ENCODE data around the gene BORCS8. TPM values are rescaled to one million over a fixed set of nuclear protein-coding genes. Genes with fewer than 3 reads are reported as not detected.
"Not testable (repeated sequence)": the region's sequence is repeated elsewhere in the genome, so short reads cannot be mapped to it uniquely, and the experiment has no call there.

The BORCS8 gene
- total RNA-seq, 2 experiments from 2014 or later = 28.5 to 29.0 TPM

- DNase-seq = no peak
- ChIA-PET CTCF (no interaction called here), POLR2A (no interaction called here)
- H3K27ac Mint-ChIP-seq = no peak overlapping the region
- H3K9me3 Mint-ChIP-seq = no peaks in the 10 kb centered on the region
- no peaks in the 10 kb centered on the region for H3K4me1 Mint-ChIP-seq
- H3K27me3 Mint-ChIP-seq = no peaks in the 10 kb centered on the region
- no peak overlapping the region for H3K4me3 Mint-ChIP-seq
- peaks cover 3% of the 10 kb centered on the region for H3K36me3 Mint-ChIP-seq (ENCODE audit: low read depth)
These were observed 40.5 kb downstream of the BORCS8 start for GRCh38 chr19:19151418-19151817.

DNA sequence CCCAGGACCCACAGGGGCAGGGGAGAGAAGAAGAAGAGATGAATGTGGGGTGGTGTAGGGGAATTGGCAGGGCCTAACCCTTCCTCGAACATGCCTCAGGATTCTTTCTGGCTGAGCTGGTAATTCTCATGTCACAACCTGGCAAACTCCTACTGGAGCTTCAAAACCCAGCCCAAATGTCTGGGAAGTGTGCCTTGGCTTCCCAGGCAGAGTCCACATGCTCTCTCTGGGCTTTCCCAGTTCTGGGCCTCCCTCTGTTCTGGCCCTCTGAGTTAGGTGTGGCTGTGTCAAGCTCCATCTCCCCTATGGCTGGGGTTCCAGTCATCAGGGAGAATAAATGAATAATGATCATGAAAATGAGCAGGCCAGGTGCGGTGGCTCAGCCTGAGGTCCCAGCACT lies 42.5 kb downstream of the BORCS8 start:
- Mint-ChIP-seq H3K27me3 (no peaks in the 10 kb centered on the region), H3K4me1 (no peaks in the 10 kb centered on the region)

DNA sequence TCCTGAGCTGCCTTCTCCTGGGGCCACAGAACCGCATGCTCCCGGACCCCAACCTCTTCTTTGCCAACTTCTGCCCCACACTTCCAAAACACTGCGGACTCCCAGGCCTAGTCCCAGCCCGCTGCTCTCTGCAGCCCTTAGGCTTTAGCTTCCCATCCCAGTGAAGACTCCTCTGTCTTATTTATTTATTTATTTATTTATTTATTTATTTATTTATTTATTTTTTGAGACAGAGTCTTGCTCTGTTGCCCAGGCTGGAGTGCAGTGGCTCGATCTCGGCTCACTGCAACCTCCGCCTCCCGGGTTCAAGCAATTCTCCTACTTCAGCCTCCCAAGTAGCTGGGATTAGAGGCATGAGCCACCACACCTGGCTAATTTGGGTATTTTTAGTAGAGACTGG lies 43.4 kb downstream of the BORCS8 start:
- not testable (repeated sequence) for H3K9me3 Mint-ChIP-seq; DNase-seq; H3K36me3 Mint-ChIP-seq (ENCODE audit: low read depth); H3K4me3 Mint-ChIP-seq; H3K4me1 Mint-ChIP-seq; H3K27me3 Mint-ChIP-seq; H3K27ac Mint-ChIP-seq
- CTCF ChIA-PET = interaction anchor here (1.8 to 4.1 kb wide), 2 partner anchors 9 to 27 kb away, joined by 11 to 23 read pairs; no protein-coding TSS in a partner anchor
- POLR2A ChIA-PET = interaction anchor here (0.6 kb wide), 1 partner anchor 43 kb away, joined by 3 read pairs; the partner anchor contains the start of genes BORCS8 and RFXANK

More for the DNA sequence above, 42.5 kb downstream of the BORCS8 start:
- no peak for DNase-seq
- ChIA-PET CTCF (interaction anchor here (0.7 to 4.1 kb wide), 2 partner anchors 8 to 25 kb away, joined by 3 to 23 read pairs; no protein-coding TSS in a partner anchor), POLR2A (no interaction called here)
- H3K27ac Mint-ChIP-seq = no peak overlapping the region
- H3K4me3 Mint-ChIP-seq = no peak overlapping the region
- no peaks in the 10 kb centered on the region for H3K9me3 Mint-ChIP-seq
- no peaks in the 10 kb centered on the region for H3K36me3 Mint-ChIP-seq (ENCODE audit: low read depth)

DNA sequence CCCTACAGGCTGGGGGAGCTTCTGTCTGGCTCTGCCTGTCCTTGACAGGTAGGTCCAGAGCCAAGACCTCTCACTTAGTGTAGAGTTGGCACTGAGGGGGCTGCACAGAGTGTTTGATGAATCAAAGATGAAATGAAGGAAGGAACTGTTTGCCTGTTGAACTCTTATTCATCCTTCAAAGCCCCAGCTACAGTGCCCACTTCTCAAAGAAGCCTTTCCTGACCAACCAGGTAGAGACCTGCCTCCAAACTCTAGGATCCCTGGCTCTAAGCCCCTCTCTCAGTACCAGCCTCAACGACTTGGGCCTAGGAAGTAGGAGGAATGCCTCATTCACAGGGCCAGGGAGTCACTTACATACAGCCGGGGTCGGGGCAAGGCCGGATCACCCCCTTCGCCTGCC lies 44.6 kb downstream of the BORCS8 start:
- CTCF ChIA-PET = interaction anchor here (1.4 to 4.1 kb wide), 4 partner anchors 10 to 168 kb away, joined by 3 to 23 read pairs (median 9); no protein-coding TSS in a partner anchor
- Mint-ChIP-seq H3K36me3 (ENCODE audit: low read depth) (no peaks in the 10 kb centered on the region), H3K4me3 (no peak overlapping the region), H3K4me1 (no peaks in the 10 kb centered on the region), H3K27ac (no peak overlapping the region), H3K27me3 (no peaks in the 10 kb centered on the region), H3K9me3 (no peaks in the 10 kb centered on the region)
- no peak for DNase-seq
- POLR2A ChIA-PET = no interaction called here

DNA sequence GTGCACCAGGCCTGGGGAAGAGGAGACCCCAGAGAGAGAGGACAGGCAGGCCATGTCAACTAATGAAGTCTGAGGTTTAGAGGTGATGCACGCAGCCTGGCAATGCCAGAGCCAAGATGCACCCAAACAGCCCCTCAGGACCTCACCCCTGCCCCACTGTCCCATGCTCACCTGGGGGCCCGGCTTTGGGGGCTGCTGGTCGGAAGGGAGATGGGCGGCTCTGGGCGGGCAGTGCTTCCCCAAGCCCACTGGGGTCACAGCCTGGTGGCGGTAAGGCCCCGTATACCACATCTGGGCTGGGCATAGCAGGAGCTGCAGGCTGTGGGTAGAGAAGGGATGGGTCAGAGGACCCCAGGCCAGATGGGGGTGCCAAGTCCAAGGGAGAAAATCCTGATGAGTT lies 45.1 kb downstream of the BORCS8 start:
- Mint-ChIP-seq H3K27ac (no peak overlapping the region), H3K4me1 (no peaks in the 10 kb centered on the region)
- CTCF ChIA-PET = interaction anchor here (1.4 to 4.1 kb wide), 5 partner anchors 11 to 169 kb away, joined by 3 to 23 read pairs (median 7); no protein-coding TSS in a partner anchor

GRCh38 chr19:19145684-19146608 lies 46.0 kb downstream of the BORCS8 start:
- CTCF ChIA-PET = interaction anchor here (0.6 to 4.1 kb wide), 12 partner anchors 11 to 149 kb away, joined by 3 to 23 read pairs (median 4); partner anchors contain the start of genes BORCS8, RFXANK and SLC25A42
- POLR2A ChIA-PET = interaction anchor here (1.0 to 1.1 kb wide), 2 partner anchors 29 to 345 kb away, joined by 3 read pairs; no protein-coding TSS in a partner anchor
- Mint-ChIP-seq H3K27me3 (no peaks in the 10 kb centered on the region), H3K4me1 (no peaks in the 10 kb centered on the region), H3K27ac (no peak overlapping the region), H3K9me3 (no peaks in the 10 kb centered on the region), H3K4me3 (no peak overlapping the region), H3K36me3 (ENCODE audit: low read depth) (no peaks in the 10 kb centered on the region)
- peak; percentile 89 for DNase-seq

More for the DNA sequence above, 45.1 kb downstream of the BORCS8 start:
- no peaks in the 10 kb centered on the region for H3K9me3 Mint-ChIP-seq
- no peaks in the 10 kb centered on the region for H3K36me3 Mint-ChIP-seq (ENCODE audit: low read depth)
- H3K27me3 Mint-ChIP-seq = no peaks in the 10 kb centered on the region
- H3K4me3 Mint-ChIP-seq = no peak overlapping the region
- DNase-seq = no peak
- POLR2A ChIA-PET = no interaction called here

DNA sequence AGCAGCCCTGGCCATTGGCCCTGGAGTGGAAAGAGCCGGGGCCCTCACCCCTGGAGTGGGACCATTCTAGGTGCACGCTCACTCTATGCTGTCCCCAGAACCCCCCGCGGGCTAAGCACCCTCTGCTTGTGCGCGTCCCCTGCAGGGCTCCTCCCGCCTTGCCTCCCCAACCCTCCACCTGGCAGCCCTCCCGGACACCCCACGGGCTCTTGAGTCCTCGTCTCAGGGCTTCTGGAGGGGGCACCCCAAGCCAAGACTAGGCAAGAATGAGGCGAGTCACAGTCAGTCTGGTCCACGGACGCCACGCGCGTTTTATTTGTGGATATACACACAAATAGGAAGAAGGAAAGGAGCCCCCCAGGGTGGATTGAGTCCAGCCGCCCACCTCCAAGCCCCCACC lies 46.7 kb downstream of the BORCS8 start:
- ChIA-PET POLR2A (interaction anchor here (1.0 to 1.1 kb wide), 2 partner anchors 29 to 345 kb away, joined by 3 read pairs; no protein-coding TSS in a partner anchor), CTCF (interaction anchor here (0.6 to 4.1 kb wide), 12 partner anchors 12 to 150 kb away, joined by 3 to 23 read pairs (median 4); partner anchors contain the start of genes BORCS8, RFXANK and SLC25A42)
- DNase-seq = no peak
- Mint-ChIP-seq H3K9me3 (no peaks in the 10 kb centered on the region), H3K4me1 (no peaks in the 10 kb centered on the region), H3K27ac (no peak overlapping the region), H3K36me3 (ENCODE audit: low read depth) (no peaks in the 10 kb centered on the region), H3K27me3 (no peaks in the 10 kb centered on the region), H3K4me3 (no peak overlapping the region)

GRCh38 chr19:19142347-19142746 lies 49.6 kb downstream of the BORCS8 start:
- Mint-ChIP-seq H3K4me3 (no peak overlapping the region), H3K36me3 (ENCODE audit: low read depth) (no peaks in the 10 kb centered on the region), H3K27me3 (no peaks in the 10 kb centered on the region), H3K9me3 (no peaks in the 10 kb centered on the region), H3K4me1 (peaks cover 22% of the 10 kb centered on the region), H3K27ac (no peak overlapping the region)
- POLR2A ChIA-PET = no interaction called here
- no peak for DNase-seq
- CTCF ChIA-PET = no interaction called here

DNA sequence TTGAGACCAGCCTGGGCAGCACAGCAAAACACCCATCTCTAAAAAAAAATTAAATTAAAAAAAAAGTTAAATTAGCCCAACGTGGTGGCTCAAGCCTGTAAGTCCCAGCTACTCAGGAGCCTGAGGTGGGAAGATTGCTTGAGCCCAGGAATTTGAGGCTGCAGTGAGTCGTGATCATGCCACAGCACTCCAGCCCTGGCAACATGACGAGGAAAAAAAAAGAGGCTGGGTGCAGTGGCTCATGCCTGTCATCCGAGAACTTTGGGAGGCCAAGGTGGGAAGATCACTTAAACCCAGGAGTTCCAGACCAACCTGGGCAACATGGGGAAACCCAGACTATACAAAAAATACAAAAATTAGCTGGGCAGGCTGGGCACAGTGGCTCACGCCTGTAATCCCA lies 51.5 kb downstream of the BORCS8 start:
- Mint-ChIP-seq H3K36me3 (ENCODE audit: low read depth) (no peaks in the 10 kb centered on the region), H3K27ac (no peak overlapping the region), H3K27me3 (no peaks in the 10 kb centered on the region), H3K4me1 (peaks cover 26% of the 10 kb centered on the region), H3K9me3 (no peaks in the 10 kb centered on the region), H3K4me3 (no peak overlapping the region)
- ChIA-PET POLR2A (no interaction called here), CTCF (interaction anchor here (0.9 kb wide), 1 partner anchor 350 kb away, joined by 3 read pairs; no protein-coding TSS in a partner anchor)
- DNase-seq = no peak

DNA sequence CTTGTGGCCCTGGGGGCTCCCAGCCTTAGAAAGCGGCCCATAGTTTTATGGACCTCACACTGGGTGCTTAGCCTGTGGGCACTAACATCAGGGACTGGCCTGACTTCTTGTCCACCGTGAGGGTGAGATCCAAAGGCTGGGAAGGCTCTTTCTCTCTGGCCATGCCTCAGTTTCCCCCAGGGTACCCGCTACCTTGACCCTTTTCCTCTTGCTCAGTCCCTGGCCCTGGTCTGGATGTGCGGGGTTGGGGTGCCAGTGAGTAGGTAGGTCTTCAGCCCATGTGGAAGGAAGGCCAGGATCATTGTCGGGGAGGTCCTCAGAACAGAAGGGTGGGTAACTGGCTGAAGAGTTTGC lies 52.1 kb downstream of the BORCS8 start:
- no peak for DNase-seq
- Mint-ChIP-seq H3K9me3 (no peaks in the 10 kb centered on the region), H3K36me3 (ENCODE audit: low read depth) (no peaks in the 10 kb centered on the region), H3K4me1 (peaks cover 29% of the 10 kb centered on the region), H3K27ac (no peak overlapping the region), H3K4me3 (no peak overlapping the region), H3K27me3 (no peaks in the 10 kb centered on the region)
- ChIA-PET CTCF (no interaction called here), POLR2A (no interaction called here)

DNA sequence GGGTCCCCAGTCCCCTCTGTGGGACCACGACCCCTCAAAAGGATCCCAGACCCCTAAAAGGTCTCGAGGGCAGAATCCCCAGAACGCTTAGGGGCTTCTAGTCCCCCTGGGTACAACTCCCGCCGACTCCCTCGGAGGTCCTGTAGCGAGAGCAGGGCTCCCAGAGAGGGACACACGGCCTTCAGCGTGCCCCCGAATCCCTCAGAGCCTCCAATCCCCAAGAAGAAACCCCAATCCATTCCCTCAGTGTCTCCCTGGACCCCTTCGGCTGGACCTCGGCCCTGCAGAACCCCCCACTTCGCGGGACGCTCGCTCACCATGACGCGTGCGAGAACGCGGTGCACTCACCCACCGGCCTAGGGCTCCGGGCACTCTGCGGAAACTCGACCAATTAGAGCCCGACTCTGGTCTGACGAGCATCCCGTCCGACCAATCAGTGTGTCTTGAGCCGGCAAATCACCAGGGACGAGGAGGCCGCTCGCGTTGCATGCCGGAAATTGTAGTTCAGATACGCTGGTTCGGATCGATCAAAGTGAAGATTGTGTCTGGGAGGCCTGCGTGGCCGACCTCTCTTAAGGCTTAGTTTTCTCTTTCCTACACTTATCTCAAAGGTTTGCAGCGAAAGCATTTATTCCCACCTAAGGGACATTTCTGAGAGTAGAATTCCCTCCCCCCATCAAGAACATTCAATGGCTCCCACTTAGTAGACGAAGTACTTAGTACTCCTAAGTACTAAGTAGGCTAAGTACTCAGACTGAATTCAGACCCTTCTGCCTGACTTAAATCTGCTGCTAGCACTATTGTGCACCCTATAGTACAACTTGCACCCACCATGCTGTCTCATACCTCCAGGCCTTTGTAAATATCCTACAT lies 53.6 kb downstream of the BORCS8 start, which contains the start of gene TMEM161A:
Gene TMEM161A (minus strand): TSS at position 370 of the 873 bp plus-strand sequence. CDS start 50 bp downstream, at position 320.
- Mint-ChIP-seq H3K27ac (peak within 1 kb of the TSS; percentile 65), H3K4me3 (peak within 1 kb of the TSS; percentile 88), H3K27me3 (no peaks in the 10 kb centered on the region), H3K4me1 (peaks cover 29% of the 10 kb centered on the region), H3K36me3 (ENCODE audit: low read depth) (no peaks in the 10 kb centered on the region), H3K9me3 (no peaks in the 10 kb centered on the region)
- CTCF ChIA-PET = interaction anchor here (1.2 kb wide), 1 partner anchor 219 kb away, joined by 3 read pairs; the partner anchor contains the start of genes COPE and DDX49
- POLR2A ChIA-PET = no interaction called here
- DNase-seq = peak; percentile 97

GRCh38 chr19:19137556-19138108 lies 54.3 kb downstream of the BORCS8 start:
- Mint-ChIP-seq H3K27me3 (no peaks in the 10 kb centered on the region), H3K9me3 (no peaks in the 10 kb centered on the region), H3K4me1 (peaks cover 29% of the 10 kb centered on the region), H3K36me3 (ENCODE audit: low read depth) (no peaks in the 10 kb centered on the region), H3K4me3 (peak overlapping the region; percentile 88), H3K27ac (peak overlapping the region; percentile 65)
- CTCF ChIA-PET = no interaction called here
- no peak for DNase-seq
- POLR2A ChIA-PET = no interaction called here

Data from activated CD4-positive, alpha-beta memory T cell treated with anti-CD3 and anti-CD28 coated beads, Interleukin-2, amount 10 ng/mL, durations not matched to agents 7 days and 5 days (primary cell).